SK-N-SH treated with all-trans-retinoic acid at 6 μM for 48 hours (cell line): ENCODE measurements around the gene ZNF57.

Experiments used
- ATAC-seq: fragments of 200-7000 bp; cut with Tn5 transposase; 3 replicates; pipeline ENCODE4 v1.9.1; 2020; ENCODE audit warnings: mild to moderate bottlenecking, moderate library complexity
- ARNTL ChIP-seq: fragments of 450-650 bp; formaldehyde crosslinking; IDR thresholded peaks from 2 replicates; pipeline ENCODE4 v1.5.0; 2020; ENCODE audit warnings: low read depth, mild to moderate bottlenecking, moderate library complexity, borderline replicate concordance
- BACH2 ChIP-seq: fragments of 250-450 bp; sonication (Bioruptor Pico); IDR thresholded peaks from 2 replicates; pipeline ENCODE4 v1.9.0; 2021; ENCODE audit warnings: mild to moderate bottlenecking, borderline replicate concordance
- CREB5 ChIP-seq: fragments of 250-450 bp; sonication (Bioruptor Pico); IDR thresholded peaks from 2 replicates; pipeline ENCODE4 v1.5.1; 2020; ENCODE audit warnings: low read depth, mild to moderate bottlenecking, moderate library complexity
- CSDC2 ChIP-seq: fragments of 250-450 bp; sonication (Bioruptor Pico); IDR thresholded peaks from 2 replicates; pipeline ENCODE4 v1.5.0; 2020; ENCODE audit warnings: mild to moderate bottlenecking, moderate library complexity
- GLIS3 ChIP-seq: fragments of 250-450 bp; sonication (Bioruptor Pico); IDR thresholded peaks from 2 replicates; pipeline ENCODE4 v1.5.0; 2020; ENCODE audit warnings: mild to moderate bottlenecking, moderate library complexity
- OSR1 ChIP-seq: fragments of 250-450 bp; sonication (Bioruptor Pico); IDR thresholded peaks from 2 replicates; pipeline ENCODE4 v1.8.0; 2022; ENCODE audit warnings: moderate library complexity, mild to moderate bottlenecking, inconsistent platforms
- PATZ1 ChIP-seq: fragments of 250-450 bp; sonication (Bioruptor Pico); IDR thresholded peaks from 2 replicates; pipeline ENCODE4 v1.8.0; 2020; ENCODE audit warnings: mild to moderate bottlenecking, moderate library complexity, borderline replicate concordance
- POU6F1 ChIP-seq: fragments of 250-450 bp; sonication (Bioruptor Pico); IDR thresholded peaks from 2 replicates; pipeline ENCODE4 v1.8.0; 2021; ENCODE audit warnings: low read depth, mild to moderate bottlenecking, moderate library complexity, borderline replicate concordance
- PPARA ChIP-seq: fragments of 250-450 bp; sonication (Bioruptor Pico); IDR thresholded peaks from 2 replicates; pipeline ENCODE4 v1.5.0; 2020; ENCODE audit warnings: mild to moderate bottlenecking, borderline replicate concordance
- RARB ChIP-seq: fragments of 250-450 bp; sonication (Bioruptor Pico); IDR thresholded peaks from 2 replicates; pipeline ENCODE4 v1.8.0; 2021; ENCODE audit warnings: mild to moderate bottlenecking, moderate library complexity
- TCF4 ChIP-seq: fragments of 250-450 bp; sonication (Bioruptor Pico); IDR thresholded peaks from 2 replicates; pipeline ENCODE4 v1.8.0; 2021; ENCODE audit warnings: mild to moderate bottlenecking, moderate library complexity, borderline replicate concordance
- TOX ChIP-seq: fragments of 250-450 bp; sonication (Bioruptor Pico); IDR thresholded peaks from 2 replicates; pipeline ENCODE4 v1.8.0; 2021; ENCODE audit warnings: mild to moderate bottlenecking, moderate library complexity, borderline replicate concordance
- ZFP3 ChIP-seq: fragments of 250-450 bp; sonication (Bioruptor Pico); IDR thresholded peaks from 2 replicates; pipeline ENCODE4 v1.5.0; 2020; ENCODE audit warnings: mild to moderate bottlenecking, moderate library complexity
- ZFP30 ChIP-seq: fragments of 450-650 bp; formaldehyde crosslinking; IDR thresholded peaks from 2 replicates; pipeline ENCODE4 v1.5.0; 2022; ENCODE audit warnings: mild to moderate bottlenecking, moderate library complexity
- ZNF70 ChIP-seq: fragments of 450-650 bp; formaldehyde crosslinking; IDR thresholded peaks from 2 replicates; pipeline ENCODE4 v1.5.0; 2020; ENCODE audit warnings: mild to moderate bottlenecking, moderate library complexity
- ZNF8 ChIP-seq: fragments of 450-650 bp; formaldehyde crosslinking; IDR thresholded peaks from 2 replicates; pipeline ENCODE4 v1.5.0; 2020; ENCODE audit warnings: mild to moderate bottlenecking, moderate library complexity
- TF ChIP-seq, protein P1 (sequence below): fragments of 250-450 bp; sonication (Bioruptor Pico); IDR thresholded peaks from 2 replicates; pipeline ENCODE4 v1.5.0; 2020; ENCODE audit warnings: mild to moderate bottlenecking, moderate library complexity
- TF ChIP-seq, protein P2 (sequence below): fragments of 250-450 bp; sonication (Bioruptor Pico); IDR thresholded peaks from 2 replicates; pipeline ENCODE4 v1.5.1; 2021; ENCODE audit warnings: mild to moderate bottlenecking, moderate library complexity

Gene ZNF57

DNA sequence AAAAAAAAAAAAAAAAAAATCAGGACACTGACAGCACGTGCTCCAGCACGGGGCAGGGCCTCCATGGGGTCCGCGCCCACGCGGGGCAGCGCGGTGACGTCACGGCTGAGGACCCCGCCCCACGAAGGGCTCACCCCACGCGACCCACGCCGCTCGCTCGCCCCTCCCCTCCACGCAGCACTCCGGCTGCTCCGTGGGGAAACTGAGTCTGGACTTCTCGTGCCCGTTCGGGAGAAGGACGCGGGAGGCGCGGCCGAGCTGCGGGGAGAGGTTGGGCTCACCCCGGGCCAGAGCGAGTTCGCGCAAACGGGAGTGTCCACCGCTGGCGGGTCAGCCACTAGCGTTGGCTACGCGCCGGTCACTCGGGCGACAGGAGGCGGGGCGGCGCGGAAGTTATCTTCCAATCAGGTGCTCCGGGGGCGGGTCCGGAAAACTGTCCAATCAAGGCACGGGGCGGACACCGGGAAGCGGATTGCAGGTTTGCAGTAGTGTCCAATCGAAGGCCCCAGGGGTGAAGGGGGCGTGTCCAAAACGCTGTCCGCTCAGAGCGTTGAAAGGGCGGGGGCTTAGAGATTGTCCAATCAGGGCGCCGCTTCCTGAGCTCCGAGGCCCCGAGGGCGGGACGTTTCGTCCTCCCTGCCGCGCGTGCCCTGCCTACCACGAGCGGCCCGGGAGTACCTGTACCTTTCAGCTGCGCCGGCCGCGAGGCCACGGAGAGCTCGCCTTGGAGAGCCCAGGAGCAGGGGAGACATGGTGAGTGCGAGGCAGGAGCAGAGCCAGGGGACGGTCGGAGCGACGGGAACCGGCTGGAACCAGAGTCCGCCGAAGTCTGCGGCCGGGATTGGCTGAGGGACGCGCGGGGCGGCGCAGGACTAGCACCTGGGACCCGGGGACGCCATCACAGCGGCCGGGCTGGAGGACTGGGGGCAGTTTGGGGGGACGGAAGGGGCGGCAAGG lies at the start of gene ZNF57:
Gene ZNF57, plus strand, starts transcription at position 633 of the 957 bp plus-strand sequence. Its CDS starts 118 bp downstream, at position 751.
- peak; percentile 98 for ATAC-seq
- TF ChIP-seq ZNF8 (CRISPR knock-in tag) = no peak
- peak; percentile 82; the same call in 1 of the 2 replicates for TF ChIP-seq ARNTL (CRISPR knock-in tag)
- TF ChIP-seq, protein P1, sequence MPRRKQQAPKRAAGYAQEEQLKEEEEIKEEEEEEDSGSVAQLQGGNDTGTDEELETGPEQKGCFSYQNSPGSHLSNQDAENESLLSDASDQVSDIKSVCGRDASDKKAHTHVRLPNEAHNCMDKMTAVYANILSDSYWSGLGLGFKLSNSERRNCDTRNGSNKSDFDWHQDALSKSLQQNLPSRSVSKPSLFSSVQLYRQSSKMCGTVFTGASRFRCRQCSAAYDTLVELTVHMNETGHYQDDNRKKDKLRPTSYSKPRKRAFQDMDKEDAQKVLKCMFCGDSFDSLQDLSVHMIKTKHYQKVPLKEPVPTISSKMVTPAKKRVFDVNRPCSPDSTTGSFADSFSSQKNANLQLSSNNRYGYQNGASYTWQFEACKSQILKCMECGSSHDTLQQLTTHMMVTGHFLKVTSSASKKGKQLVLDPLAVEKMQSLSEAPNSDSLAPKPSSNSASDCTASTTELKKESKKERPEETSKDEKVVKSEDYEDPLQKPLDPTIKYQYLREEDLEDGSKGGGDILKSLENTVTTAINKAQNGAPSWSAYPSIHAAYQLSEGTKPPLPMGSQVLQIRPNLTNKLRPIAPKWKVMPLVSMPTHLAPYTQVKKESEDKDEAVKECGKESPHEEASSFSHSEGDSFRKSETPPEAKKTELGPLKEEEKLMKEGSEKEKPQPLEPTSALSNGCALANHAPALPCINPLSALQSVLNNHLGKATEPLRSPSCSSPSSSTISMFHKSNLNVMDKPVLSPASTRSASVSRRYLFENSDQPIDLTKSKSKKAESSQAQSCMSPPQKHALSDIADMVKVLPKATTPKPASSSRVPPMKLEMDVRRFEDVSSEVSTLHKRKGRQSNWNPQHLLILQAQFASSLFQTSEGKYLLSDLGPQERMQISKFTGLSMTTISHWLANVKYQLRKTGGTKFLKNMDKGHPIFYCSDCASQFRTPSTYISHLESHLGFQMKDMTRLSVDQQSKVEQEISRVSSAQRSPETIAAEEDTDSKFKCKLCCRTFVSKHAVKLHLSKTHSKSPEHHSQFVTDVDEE (CRISPR knock-in tag) = peak; percentile 71; the same call in 1 of the 2 replicates

- no peak for ATAC-seq
- TF ChIP-seq, protein P2, sequence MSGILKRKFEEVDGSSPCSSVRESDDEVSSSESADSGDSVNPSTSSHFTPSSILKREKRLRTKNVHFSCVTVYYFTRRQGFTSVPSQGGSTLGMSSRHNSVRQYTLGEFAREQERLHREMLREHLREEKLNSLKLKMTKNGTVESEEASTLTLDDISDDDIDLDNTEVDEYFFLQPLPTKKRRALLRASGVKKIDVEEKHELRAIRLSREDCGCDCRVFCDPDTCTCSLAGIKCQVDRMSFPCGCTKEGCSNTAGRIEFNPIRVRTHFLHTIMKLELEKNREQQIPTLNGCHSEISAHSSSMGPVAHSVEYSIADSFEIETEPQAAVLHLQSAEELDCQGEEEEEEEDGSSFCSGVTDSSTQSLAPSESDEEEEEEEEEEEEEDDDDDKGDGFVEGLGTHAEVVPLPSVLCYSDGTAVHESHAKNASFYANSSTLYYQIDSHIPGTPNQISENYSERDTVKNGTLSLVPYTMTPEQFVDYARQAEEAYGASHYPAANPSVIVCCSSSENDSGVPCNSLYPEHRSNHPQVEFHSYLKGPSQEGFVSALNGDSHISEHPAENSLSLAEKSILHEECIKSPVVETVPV (CRISPR knock-in tag) = no peak
- TF ChIP-seq TCF4 (CRISPR knock-in tag) (no peak), ZFP3 (CRISPR knock-in tag) (no peak), PPARA (CRISPR knock-in tag) (no peak), RARB (CRISPR knock-in tag) (no peak), BACH2 (CRISPR knock-in tag) (no peak), ZNF70 (CRISPR knock-in tag) (no peak), PATZ1 (CRISPR knock-in tag) (no peak)
Observed at GRCh38 chr19:2852598-2852997, 48.1 kb upstream of the ZNF57 start.

- no peak for ATAC-seq
- TF ChIP-seq GLIS3 (CRISPR knock-in tag) (no peak), BACH2 (CRISPR knock-in tag) (no peak), ZFP3 (CRISPR knock-in tag) (no peak), ZNF70 (CRISPR knock-in tag) (no peak), CREB5 (CRISPR knock-in tag) (no peak)
Observed at GRCh38 chr19:2853015-2853606, 47.6 kb upstream of the ZNF57 start.

DNA sequence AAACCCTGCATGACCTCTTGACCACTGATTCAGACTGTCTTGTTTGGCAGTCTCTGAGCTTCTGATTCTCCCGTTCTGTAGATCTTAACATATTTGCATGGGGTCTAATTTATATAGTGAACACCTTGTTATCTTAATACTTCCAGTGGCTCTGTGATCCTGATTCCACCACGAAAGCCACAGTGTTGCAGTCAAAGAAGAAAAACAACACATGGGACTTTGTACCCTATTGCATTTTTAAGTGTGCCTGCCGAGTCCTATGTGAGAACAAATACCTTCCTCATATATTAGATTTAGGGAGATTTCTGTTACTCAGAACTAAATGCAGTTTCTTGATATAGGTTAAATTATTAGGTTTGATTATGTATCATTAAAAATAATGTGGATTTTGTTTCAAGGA lies 45.9 kb upstream of the ZNF57 start:
- TF ChIP-seq TOX (CRISPR knock-in tag) = no peak
- TF ChIP-seq OSR1 (CRISPR knock-in tag) = no peak
- no peak for TF ChIP-seq ZNF8 (CRISPR knock-in tag)
- TF ChIP-seq, protein P2 (CRISPR knock-in tag) = no peak
- TF ChIP-seq ZFP30 (CRISPR knock-in tag) = no peak
- no peak for TF ChIP-seq POU6F1 (CRISPR knock-in tag)
- no peak for TF ChIP-seq CSDC2 (CRISPR knock-in tag)
- TF ChIP-seq ZFP3 (CRISPR knock-in tag) = no peak
- no peak for ATAC-seq
